ENCODE measurements around the gene NPTX1.
"Not testable (repeated sequence)": the region's sequence is repeated elsewhere in the genome, so short reads cannot be mapped to it uniquely, and the experiment has no call there.

The NPTX1 gene, protein sequence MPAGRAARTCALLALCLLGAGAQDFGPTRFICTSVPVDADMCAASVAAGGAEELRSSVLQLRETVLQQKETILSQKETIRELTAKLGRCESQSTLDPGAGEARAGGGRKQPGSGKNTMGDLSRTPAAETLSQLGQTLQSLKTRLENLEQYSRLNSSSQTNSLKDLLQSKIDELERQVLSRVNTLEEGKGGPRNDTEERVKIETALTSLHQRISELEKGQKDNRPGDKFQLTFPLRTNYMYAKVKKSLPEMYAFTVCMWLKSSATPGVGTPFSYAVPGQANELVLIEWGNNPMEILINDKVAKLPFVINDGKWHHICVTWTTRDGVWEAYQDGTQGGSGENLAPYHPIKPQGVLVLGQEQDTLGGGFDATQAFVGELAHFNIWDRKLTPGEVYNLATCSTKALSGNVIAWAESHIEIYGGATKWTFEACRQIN

DNA sequence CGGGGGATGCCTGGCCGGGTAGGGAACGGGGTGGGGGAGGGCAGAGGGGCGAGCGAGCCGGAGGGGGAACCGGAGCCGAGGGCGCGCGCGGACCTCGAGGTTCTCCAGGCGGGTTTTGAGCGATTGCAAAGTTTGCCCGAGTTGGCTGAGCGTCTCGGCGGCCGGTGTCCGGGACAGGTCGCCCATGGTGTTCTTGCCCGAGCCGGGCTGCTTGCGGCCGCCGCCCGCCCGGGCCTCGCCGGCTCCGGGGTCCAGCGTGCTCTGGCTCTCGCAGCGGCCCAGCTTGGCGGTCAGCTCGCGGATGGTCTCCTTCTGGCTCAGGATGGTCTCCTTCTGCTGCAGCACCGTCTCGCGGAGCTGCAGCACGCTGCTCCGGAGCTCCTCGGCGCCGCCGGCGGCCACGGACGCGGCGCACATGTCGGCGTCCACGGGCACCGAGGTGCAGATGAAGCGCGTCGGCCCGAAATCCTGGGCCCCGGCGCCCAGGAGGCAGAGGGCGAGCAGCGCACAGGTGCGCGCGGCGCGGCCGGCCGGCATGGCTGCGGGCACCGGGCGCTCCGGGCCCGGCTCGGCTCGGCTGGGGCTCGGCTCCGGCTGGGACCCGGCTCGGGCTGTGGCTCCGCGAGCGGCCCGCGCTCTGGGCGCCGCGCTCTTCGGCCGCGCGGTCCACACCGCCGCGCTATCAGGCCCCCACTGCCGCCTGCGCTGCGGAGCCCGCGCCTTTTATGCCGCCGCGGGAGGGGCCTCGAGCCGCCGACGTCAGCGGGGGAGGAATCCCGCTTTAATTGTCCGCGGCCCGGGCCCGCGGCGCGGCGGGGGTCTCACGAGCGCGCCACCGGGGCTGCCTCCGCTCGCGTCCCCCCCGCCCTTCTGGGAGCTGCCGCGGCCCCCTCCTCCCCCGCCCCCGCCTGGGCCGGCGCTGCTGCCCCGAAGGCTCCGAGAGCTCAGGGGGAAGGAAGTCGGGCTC is at the start of gene NPTX1:
TSS of gene NPTX1 (minus strand) at position 698 of the 967 bp plus-strand sequence. CDS start at position 537, 161 bp downstream.
- DNase-seq = no peak

DNA sequence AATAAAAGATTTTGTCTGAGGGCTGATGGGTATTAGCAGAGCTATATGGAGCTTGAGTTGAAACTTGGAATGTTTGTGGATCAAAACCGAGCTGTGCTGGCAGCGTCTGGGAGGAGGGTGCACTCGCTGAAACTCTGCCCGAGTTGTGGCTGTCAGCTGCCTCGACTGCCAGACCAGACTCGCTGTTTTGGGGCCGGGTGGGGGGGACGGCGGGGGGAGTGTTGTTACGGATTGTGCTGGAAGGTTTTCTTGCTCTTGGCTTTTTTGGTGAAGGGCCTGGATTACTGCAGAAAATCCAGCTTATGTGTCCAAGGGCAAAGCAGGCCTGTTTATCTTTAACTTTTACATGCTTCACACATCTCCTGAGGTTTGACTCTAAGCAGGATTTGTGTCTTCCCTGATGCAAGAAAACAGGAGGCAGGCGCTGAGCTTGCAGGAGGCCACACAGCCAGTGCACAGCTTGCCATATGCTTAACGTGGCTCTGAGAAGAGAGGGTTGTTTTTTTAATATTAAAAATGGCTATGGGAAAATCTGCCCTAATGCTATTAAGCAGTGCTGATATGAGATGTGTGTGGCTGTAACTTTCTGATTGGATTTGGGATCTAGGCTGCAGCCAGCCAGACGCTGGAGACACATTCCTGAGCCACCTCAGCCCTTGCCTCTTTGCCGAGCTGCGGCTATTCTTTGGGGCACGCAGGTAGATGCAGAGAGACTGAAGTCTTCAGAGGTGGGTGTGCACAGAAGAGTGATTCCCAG is 47.7 kb upstream of the NPTX1 start:
- no peak for DNase-seq

DNA sequence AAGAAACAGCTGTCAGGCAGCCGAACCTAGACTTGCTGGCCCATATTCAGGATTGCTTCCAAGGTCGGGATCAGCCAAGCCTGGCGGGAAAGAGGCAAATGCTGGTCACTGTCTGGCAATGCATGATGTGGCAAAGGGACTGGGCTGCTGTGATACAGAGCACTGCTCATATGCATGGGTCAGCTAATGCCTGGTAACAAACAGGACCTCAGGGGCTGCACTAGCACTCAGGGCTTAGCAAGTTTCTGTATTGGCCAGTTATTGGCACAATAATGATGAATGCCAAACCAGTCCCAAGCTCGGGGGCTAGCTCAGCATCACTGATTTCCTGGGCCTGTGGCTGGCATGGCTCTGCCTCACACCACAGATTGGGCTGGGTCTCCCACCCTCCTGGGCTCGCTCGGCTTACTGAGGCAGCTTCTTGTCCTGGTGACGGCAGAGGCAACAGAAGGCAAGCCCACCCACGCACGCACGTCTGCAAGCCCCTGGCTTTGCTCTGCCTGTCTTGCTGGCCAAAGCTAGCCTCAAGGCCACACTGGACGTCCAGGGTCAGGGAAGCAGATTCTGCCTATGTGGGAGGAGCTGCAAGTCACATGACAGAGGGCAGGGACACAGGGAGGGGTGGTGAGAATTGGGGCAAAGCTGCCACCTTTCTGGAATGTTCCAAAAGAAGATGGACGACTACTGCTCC is 46.8 kb upstream of the NPTX1 start:
- DNase-seq = no peak

DNA sequence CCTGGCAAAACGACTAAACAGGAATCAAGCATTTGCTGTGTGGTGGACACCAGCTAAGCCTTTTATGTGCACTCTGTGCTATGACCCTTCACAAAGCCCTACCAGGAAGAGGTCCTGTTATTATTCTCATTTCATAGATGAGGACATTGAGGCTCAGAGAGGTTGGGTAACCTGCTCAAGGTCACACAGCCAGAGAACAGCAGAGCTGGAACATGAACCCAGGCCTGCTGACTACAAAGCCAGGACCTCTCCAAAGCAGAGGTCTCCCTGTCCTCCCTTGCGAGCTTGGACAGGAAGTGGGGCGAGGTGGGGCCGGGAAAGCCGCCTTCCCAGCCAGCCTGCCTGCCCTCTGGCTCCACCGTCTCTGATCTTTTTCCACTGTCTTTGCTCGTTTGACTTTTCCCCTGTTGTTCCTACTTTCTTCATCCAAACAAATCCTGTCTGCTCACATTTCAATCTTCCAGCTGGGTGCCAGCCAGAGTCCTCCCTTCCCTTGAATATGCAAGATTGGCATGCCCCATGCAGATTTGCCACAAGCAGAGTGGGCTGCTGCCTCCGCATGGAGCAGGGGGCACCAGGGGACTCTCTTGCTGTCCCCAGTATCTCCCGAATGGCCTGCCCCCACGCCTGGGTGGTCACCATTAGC is 44.5 kb upstream of the NPTX1 start:
- no peak for DNase-seq

DNA sequence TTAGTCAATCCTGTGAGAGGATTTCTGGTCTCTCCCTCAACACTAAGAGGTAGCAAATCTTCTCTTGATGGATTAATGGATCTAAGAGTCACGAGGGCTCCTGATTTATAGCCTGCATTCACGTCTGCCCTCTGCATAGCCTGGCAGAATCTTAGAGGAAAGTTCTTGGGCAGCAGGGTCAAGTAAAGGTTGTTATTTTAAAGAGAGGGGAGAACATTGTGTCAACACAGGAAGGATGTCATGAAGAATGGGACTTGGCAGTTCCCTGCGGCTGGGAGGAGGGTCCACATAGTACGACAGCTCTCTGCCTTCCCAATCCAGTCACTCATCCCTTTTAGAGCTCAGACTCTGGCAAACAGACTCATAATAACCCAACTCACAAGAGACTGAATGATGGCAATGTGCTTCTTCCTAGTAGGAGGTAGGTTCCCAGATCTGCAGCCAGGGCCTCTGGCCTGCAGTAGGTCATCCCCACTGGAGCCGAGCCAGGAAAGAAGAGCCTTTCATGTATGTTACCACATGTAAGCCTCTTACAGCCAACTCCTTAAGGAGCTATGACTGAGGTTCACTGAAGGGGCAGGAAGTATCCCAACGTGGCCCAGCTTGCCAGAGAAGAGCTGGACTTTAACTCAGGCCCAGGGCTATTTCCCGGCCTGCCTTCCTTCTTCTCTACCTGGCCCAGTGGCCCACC is 42.8 kb upstream of the NPTX1 start:
- no peak for DNase-seq

DNA sequence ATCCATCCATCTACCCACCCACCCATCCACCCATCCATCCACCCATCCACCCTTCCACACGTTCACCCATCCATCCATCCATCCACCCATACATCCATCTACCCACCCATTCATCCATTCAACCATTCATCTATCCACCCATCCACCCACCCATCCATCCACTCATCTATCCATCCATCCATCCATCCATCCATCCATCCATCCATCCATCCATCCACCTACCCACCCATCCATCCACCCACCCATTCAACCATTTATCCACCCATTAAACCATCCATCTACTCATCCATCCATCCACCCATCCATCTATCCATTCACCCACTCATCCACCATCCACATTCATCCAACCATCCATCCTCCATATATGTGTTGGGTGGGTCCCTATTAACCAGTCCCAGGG is 42.0 kb upstream of the NPTX1 start:
- DNase-seq = no peak

DNA sequence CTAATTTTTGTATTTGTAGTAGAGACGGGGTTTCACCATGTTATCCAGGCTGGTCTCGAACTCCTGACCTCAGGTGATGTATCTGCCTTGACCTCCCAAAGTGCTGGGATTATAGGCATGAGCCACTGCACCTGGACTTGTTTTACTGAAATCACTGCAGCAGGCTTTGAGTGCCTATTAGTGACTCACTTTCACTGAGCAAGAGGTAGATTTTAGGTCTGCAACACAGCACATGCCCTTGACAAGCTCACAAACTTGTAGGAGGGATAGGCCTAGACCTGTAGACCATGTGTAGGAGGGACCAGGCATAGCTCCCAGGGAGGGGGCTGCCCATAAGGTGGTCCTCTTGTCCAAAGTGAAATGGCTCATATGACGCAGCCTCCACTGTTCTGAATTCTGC is 41.2 kb upstream of the NPTX1 start:
- no peak for DNase-seq

DNA sequence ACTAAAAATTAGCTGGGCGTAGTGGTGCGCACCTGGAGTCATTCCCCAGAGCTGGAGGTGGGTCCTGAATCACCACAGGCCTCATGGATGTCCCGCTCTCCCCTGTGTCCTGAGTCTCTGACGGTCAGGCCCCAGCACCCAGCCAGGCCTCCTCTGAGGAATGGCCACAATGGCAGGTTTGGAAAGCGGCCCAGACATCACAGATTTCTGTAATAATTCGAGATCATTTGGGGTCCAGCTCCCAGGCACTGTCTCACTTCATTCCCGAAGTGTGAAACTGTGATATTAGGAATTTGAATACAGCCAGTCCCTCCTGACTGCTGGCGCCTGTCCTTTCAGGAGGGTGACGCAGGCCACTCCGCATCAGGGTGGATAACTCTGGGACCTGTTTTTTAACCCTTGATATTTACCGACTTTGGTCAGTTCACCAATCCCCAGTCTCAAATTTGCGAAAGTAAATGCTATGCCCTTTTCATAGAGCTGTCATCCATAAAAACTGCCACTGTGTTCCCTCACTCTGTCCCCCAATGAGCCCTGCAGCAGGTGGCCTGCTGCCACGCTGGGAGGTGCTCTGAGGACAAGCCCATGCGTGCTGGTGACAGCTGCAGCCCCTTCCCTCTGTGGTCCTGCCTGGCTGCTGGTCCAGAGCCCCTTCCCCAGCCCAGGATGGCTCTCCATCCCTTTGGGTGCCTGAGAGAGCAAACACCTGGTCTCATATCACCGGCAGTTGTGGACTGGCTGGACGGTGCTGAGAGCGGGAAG is 39.9 kb upstream of the NPTX1 start:
- DNase-seq = no peak

DNA sequence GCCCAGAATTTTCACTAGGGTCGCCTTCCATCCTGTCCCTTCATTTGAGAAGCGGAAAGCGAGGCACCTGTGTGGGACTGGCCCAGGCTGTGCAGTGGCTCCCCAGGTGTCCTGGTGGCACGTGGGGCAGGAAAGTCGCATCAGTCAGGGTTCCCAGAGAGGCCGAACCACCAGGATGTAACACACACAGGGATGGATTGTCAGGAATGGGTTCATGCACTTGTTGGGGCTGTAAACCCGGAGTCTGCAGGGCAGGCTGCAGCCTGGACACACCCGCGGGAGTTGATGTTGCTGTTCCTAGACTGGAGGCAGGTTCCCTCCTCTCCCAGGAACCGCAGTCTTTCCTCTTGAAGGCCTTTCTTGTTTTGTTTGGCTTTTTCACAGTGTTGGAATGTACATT is 37.5 kb upstream of the NPTX1 start:
- DNase-seq = no peak

DNA sequence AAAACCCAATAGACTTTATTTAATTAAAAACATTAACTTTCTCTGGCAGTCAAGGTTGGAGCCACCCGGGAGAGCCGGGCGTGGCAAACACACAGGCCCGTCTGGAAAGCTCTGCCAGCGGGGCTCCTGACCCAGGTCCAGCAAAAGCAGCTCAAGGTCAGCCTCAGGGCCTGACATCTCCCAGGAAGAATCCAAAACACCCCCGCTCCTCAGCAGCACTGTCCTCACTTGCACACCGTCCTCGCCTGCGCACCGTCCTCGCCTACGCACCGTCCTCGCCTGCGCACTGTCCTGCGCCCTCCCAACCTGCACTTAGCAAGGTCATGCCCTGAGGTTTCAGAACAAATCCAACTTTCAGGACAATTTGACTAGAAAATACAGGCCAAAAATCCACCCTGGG is 36.8 kb upstream of the NPTX1 start:
- no peak for DNase-seq

DNA sequence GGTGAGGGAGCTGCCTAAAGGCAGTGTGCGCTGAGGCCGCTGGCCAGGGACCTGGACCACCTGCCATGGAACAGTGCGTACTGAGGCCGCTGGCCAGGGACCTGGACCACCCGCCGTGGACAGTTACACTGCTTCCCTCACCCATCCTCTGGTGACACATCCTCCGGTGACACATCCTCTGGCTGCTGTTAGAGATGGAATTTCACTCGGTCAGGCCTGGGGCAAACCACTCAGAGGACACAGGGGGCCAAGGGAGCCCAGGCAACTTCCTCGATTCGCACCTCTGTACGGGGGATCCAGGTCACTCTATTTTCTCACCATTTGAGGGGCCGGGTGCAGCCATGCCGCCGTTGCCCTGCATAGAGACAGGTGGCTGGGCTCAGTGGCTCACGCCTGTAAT is 35.8 kb upstream of the NPTX1 start:
- DNase-seq = no peak

DNA sequence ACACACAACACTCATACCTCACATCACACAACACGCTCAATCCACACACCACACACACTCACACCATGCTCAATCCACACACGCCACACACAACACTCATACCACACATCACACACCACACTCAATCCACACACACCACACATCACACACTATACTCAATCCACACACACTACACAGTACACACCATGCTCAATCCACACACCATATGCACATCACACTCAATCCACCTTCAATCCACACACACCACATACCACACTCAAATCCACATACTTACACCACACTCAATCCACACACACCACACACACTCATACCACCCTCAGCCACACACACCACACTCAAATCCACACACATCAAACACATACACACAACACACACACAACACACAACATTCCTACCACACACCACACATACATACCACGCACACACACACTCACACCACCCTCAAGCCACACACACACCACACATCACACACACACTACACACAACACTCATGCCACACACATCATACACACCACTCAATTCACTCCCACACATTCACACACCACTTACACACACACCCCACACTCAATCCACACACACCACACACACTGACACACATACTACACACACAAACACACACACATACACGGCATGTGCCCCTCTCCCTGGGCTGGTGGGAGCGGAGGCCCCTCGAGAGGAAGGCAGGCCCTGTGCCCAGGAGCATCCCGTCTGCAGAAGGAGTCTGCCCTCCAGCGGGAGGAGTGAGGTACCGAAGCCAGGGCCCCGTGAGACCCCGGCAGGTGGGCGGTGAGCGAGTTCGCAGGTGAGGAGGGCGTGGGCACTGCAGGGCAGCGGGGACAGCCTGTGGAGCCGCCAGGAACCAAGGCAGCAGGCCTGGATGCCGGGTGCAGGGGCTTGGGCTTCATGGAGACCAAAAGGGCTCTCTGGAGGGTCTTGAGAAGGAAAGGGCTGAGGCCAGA is 35.1 kb upstream of the NPTX1 start:
- DNase-seq = no peak

DNA sequence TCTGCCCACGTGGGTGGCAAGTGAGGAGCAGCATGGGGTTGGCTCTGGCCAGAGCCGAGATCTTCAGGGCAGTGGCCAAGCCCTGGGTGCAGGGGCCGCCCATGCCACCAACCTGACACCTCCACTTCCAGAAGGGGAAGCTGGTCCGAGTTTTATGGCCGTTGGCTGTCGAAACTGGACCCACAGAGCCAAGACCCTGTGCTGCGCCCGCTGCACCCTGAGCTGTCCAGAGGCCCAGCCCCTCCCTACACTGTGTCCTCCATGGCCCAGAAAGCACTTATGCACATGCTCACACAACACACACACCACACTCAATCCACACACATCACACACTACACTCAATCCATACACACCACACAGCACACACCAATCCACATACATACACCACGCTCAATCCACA is 34.4 kb upstream of the NPTX1 start:
- DNase-seq = no peak

DNA sequence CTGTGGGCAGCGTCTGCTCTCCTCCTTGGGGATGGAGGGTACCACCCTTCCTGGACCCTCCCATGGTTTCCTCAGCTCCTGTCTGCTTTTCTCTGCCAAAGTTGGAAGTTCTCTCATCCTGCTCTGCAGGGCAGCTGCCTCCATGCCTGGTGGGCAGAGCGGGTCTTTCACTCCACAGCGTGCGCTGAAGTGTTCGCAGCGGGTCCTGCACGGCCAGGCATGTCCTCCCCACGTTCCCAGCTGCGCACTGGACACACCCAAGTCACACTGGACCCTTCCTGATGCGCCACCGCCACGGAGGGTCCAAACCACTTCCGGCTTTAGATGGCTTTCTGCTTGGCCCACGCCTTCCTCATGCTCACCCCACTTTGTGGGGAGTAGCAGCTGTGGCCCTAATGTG is 33.7 kb upstream of the NPTX1 start:
- DNase-seq = no peak

DNA sequence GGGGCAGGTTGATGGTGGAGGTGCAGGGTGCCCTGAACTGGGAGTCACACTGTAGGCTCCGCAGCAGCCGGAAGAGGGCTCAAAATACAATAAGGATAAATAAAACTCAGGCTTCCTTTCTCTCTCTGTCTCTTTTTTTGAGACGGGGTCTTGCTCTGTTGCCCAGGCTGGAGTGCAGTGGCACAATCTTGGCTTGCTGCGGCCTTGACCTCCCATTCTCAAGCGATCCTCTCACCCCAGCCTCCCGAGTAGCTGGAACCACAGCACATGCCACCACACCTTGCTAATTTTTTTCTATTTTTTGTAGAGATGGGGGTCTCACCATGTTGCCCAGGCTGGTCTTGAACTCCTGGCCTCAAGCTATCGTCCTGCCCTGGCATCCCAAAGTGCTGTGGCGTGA is 32.9 kb upstream of the NPTX1 start:
- DNase-seq = no peak

DNA sequence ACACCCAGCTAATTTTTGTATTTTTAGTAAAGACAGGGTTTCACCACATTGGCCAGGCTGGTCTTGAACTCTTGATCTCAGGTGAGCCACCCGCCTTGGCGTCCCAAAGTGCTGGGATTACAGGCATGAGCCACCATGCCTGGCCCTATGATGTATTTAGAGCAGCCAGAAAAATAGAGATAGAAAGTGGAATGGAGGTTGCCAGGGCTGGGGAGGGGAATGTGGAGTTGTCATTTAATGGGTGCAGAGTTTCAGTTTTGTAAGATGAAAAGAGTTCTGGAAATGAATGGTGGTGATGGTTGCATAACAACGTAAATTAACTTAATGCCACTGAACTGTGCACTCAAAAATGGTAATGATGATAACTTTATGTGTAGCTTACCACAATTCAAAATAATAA is 31.6 kb upstream of the NPTX1 start:
- DNase-seq = no peak

DNA sequence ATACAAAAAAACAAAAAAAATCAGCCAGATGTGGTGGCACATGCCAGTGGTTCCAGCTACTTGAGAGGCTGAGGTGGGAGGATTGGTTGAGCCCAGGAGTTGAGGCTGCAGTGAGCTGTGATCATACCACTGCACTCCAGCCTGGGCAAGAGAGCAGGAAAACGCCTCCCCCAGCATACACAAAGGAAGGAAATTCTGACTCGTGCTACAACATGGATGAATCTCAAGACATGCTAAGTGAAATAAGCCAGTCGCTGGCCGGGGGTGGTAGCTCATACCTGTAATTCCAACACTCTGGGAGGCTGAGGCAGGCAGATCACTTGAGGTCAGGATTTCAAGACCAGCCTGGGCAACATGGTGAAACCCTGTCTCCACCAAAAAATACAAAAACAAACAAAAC is 30.8 kb upstream of the NPTX1 start:
- DNase-seq = not testable (repeated sequence)

DNA sequence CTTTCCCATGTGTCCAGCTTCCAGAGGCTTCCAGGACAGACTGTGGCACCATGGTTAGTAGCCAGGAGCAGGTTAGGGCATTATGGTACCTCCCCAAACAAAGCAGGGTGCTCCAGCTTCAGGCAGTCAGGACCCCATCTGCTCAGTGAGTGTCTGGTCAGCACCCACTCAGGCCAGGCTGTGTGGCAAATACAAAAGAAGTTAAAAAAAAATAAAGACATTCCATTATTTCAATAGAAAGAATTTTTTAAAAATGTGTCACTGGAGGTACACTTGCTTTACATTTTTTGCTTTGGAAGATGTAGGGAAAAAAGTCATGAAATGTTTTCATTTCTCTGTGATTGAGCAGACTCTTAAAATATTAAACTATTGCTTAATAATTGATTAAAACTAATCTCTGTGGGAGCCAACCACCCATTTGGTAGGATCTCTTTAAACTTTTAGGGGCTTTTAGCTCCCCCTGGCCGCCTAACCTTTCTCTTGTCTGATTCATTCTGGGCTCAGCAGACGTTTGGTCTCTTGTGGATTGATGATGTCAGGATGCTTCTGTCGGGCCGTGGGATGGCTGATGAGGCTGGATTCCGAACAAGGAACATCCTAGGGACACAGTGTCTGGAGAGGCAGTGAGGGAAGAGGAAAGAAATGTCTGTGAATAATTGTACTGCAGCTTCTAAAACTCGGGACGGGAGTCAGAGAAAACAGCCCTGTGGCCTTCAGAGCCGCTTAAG is 28.4 kb upstream of the NPTX1 start:
- DNase-seq = no peak

DNA sequence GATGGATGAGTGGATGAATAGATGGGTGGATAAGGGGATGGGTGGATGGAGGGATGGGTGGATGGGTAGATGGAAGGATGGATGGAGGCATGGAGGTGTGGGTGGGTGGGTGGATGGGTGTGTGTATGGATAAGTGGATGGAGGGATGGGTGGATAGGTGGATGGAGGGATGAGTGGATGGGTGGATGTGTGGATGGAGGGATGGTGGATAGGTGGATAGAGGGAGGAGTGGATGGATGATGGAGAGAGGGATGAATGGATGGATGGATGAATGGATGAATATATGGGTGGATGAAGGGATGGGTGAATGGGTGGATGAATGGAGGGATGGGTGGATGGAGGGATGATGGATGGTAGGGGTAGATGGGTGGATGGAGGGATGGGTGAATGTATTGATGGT is 27.5 kb upstream of the NPTX1 start:
- DNase-seq = no peak

All from CD4-positive, alpha-beta T cell treated with Interleukin-4 for 1 hour (primary cell).